Neuronal stem cell (in vitro differentiated cells): ENCODE results near the gene C19orf53.

Experiments
- DNase-seq: peaks from one replicate; pipeline ENCODE4 v3.0.0-alpha.2; 2013; ENCODE audit warnings: low spot score
- H2AFZ ChIP-seq: one replicate; pipeline ENCODE4 v1.6.1; 2013; ENCODE audit warnings: mild to moderate bottlenecking, low read length, inconsistent platforms
- H2AK5ac ChIP-seq: 2 replicates; pipeline ENCODE4 v1.6.1; 2013; ENCODE audit warnings: low read depth, mild to moderate bottlenecking, inconsistent platforms, low read length, moderate library complexity, mixed read lengths
- H2BK120ac ChIP-seq: 2 replicates; pipeline ENCODE4 v1.6.1; 2013; ENCODE audit warnings: low read depth, mild to moderate bottlenecking, inconsistent platforms, low read length, moderate library complexity, mixed read lengths
- H2BK12ac ChIP-seq: one replicate; pipeline ENCODE4 v1.6.1; 2013; ENCODE audit warnings: low read length, inconsistent platforms
- H2BK15ac ChIP-seq: 2 replicates; pipeline ENCODE4 v1.6.1; 2013; ENCODE audit warnings: mild to moderate bottlenecking, low read length, inconsistent platforms, mixed read lengths
- H2BK5ac ChIP-seq: one replicate; pipeline ENCODE4 v1.6.1; 2013; ENCODE audit warnings: inconsistent platforms, mild to moderate bottlenecking, low read length, moderate library complexity
- H3K14ac ChIP-seq: one replicate; pipeline ENCODE4 v1.6.1; 2013; ENCODE audit warnings: low read length, inconsistent platforms
- H3K18ac ChIP-seq: 2 replicates; pipeline ENCODE4 v1.6.1; 2013; ENCODE audit warnings: low read length, inconsistent platforms
- H3K23ac ChIP-seq: 2 replicates; pipeline ENCODE4 v1.6.1; 2013; ENCODE audit warnings: low read depth, mild to moderate bottlenecking, mixed read lengths, low read length, inconsistent platforms; ENCODE audit not compliant: poor library complexity
- H3K27ac ChIP-seq: replicated peaks from 3 replicates; pipeline ENCODE4 v1.5.1; 2013; ENCODE audit warnings: low read length, inconsistent platforms
- H3K27me3 ChIP-seq, 3 experiments: 2 replicates each; pipeline ENCODE4 v1.6.1; 2013; ENCODE audit warnings: low read length in 3 of 3, mild to moderate bottlenecking in 2 of 3, inconsistent platforms in 1 of 3, low read depth in 1 of 3, mixed read lengths in 1 of 3, moderate library complexity in 1 of 3; ENCODE audit not compliant: control insufficient read depth in 3 of 3, insufficient read depth in 3 of 3
- H3K36me3 ChIP-seq, 2 donors: replicated peaks in 1 of 2; 2 replicates each; pipeline ENCODE4 v1.6.1; 2013; ENCODE audit warnings: low read length in 2 of 2; ENCODE audit not compliant: control insufficient read depth in 2 of 2, insufficient read depth in 2 of 2
- H3K4ac ChIP-seq: 2 replicates; pipeline ENCODE4 v1.6.1; 2013; ENCODE audit warnings: inconsistent platforms, mild to moderate bottlenecking, low read length, moderate library complexity
- H3K4me1 ChIP-seq, 2 donors: 1 replicate in 1 of 2; 2 replicates in 1 of 2; pipeline ENCODE4 v1.6.1; 2013; ENCODE audit warnings: low read length in 2 of 2, low read depth in 1 of 2; ENCODE audit not compliant: control insufficient read depth in 2 of 2, insufficient read depth in 1 of 2
- H3K4me2 ChIP-seq: one replicate; pipeline ENCODE4 v1.6.1; 2013; ENCODE audit warnings: mild to moderate bottlenecking, low read length, inconsistent platforms; ENCODE audit not compliant: insufficient read depth, poor library complexity, severe bottlenecking
- H3K4me3 ChIP-seq, 2 donors: 2 replicates each; pipeline ENCODE4 v1.5.1; 2013; ENCODE audit warnings: low read length in 2 of 2, mild to moderate bottlenecking in 2 of 2, inconsistent platforms in 1 of 2, moderate library complexity in 1 of 2
- H3K79me1 ChIP-seq: one replicate; pipeline ENCODE4 v1.6.1; 2013; ENCODE audit warnings: low read depth, mild to moderate bottlenecking, inconsistent platforms, low read length, moderate library complexity
- H3K9ac ChIP-seq: one replicate; pipeline ENCODE4 v1.6.1; 2013; ENCODE audit warnings: mild to moderate bottlenecking, low read depth, low read length, inconsistent platforms; ENCODE audit not compliant: poor library complexity
- H3K9me3 ChIP-seq, 2 donors: replicated peaks in 1 of 2; 2 replicates each; pipeline versions ENCODE3 to v1.6.1; 2013; ENCODE audit warnings: low read length in 2 of 2, mild to moderate bottlenecking in 2 of 2, inconsistent platforms in 1 of 2, low read depth in 1 of 2, mixed read lengths in 1 of 2, moderate library complexity in 1 of 2; ENCODE audit not compliant: control insufficient read depth in 2 of 2, insufficient read depth in 1 of 2
- H4K8ac ChIP-seq: one replicate; pipeline ENCODE4 v1.6.1; 2013; ENCODE audit warnings: low read depth, mild to moderate bottlenecking, inconsistent platforms, low read length, moderate library complexity
- H4K91ac ChIP-seq: one replicate; pipeline ENCODE4 v1.6.1; 2013; ENCODE audit warnings: low read length, low read depth, mild to moderate bottlenecking, inconsistent platforms; ENCODE audit not compliant: poor library complexity
- WGBS, 2 donors: extraction: QIAGEN DNeasy Blood & Tissue Kit; methylation state at CpG; one replicate each; pipeline ENCODE4 v1.1.7; 2013; ENCODE audit warnings: missing lambda C conversion rate in 2 of 2, mixed read lengths in 1 of 2; ENCODE audit not compliant: insufficient read length in 2 of 2, insufficient replicate concordance in 1 of 2; ENCODE audit errors: extremely low coverage in 2 of 2; 5-methylcytosine and 5-hydroxymethylcytosine counted together

C19orf53 gene

DNA sequence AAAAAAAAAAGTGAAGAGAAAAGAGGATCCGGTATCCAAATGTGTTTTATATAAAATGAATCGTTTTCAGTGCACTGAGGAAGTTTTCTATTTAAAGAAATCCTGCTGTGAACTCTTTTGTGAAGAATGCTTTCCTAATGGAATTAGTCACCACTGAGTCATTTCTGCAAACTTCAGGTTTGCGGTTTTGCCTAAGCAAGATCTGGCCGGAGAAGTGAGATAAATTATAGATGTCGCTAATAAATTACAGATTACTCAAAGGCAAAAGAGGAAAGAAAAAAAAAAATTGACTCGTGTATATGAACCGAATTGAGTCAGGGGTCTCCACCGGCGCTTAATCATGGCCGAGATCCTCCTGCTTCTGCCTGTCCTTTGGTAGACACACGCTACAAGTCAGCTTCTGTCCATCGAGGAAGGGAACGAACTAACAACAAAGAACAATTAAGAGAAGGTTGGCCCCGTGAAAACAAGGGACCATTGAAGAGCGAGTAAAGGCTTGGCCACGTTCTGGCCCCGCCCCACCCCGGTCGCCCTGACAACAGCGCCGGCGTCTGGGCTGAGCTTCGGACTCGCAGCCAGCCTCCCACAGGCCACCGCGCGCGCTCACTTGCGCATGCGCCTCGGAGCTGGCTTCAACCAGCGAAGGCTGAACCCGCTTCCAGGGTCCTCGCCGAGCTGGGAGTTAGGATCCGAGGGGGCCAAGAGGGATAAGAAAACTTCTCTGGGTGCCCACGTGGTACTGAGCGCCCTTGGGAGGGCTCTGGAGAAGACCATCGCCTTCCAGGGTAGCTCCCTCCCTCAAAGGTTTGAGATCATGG is 42.9 kb upstream of the C19orf53 start:
- Histone ChIP-seq H3K4me2 (peak overlapping the region; percentile 79), H3K9me3 (no peaks in the 10 kb centered on the region), H3K18ac (no peak overlapping the region), H4K8ac (no peak overlapping the region), H3K36me3 (peaks cover 0 to 21% of the 10 kb centered on the region in 2 donors), H2AFZ (peak overlapping the region; percentile 87), H3K27ac (peak overlapping the region; percentile 85), H2BK5ac (no peak overlapping the region), H2BK120ac (no peak overlapping the region), H3K4ac (no peak overlapping the region), H3K4me3 (peak overlapping the region; percentile 74 to 84), H3K23ac (no peak overlapping the region), H2AK5ac (no peak overlapping the region), H3K79me1 (no peaks in the 10 kb centered on the region), H3K4me1 (peaks cover 3 to 5% of the 10 kb centered on the region in 2 donors), H3K14ac (no peak overlapping the region), H4K91ac (no peak overlapping the region), H3K9ac (peak overlapping the region; percentile 94), H2BK15ac (no peak overlapping the region), H2BK12ac (no peak overlapping the region), H3K27me3 (no peaks in the 10 kb centered on the region)
- peak; percentile 93 for DNase-seq
- no CpG with 5 or more reads among the region's 39 CpGs for WGBS, 2 donors

DNA sequence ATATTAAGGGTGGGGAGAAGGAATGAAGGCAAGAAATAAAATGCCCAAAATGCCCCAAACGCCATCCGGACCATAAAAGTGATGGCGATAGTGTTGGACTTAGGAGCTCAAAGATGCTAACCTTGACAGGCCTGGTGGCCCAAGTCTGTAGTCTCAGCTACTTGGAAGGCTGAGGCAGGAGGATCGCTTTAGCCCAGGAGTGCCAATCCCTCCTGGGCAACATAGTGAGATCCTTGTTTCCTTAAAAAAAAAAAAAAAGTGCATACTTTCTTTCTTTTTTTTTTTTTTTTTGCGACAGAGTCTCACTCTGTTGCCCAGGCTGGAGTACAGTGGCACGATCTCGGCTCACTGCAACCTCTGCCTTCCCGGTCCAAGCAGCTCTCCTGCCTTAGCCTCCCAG is 41.9 kb upstream of the C19orf53 start:
- Histone ChIP-seq H3K4me1 (peaks cover 3 to 5% of the 10 kb centered on the region in 2 donors), H3K14ac (no peak overlapping the region), H3K79me1 (no peaks in the 10 kb centered on the region), H4K8ac (no peak overlapping the region), H2BK15ac (no peak overlapping the region), H3K9ac (no peak overlapping the region), H3K4ac (no peak overlapping the region), H2AFZ (no peak overlapping the region), H3K4me3 (peak overlapping the region in 1 of 2 donors; percentile 74), H3K9me3 (no peaks in the 10 kb centered on the region), H2BK12ac (no peak overlapping the region), H3K27ac (no peak overlapping the region), H3K36me3 (peaks cover 0 to 30% of the 10 kb centered on the region in 2 donors), H4K91ac (no peak overlapping the region), H2BK120ac (no peak overlapping the region), H3K27me3 (no peaks in the 10 kb centered on the region), H2AK5ac (no peak overlapping the region), H3K23ac (no peak overlapping the region), H2BK5ac (no peak overlapping the region), H3K18ac (no peak overlapping the region), H3K4me2 (peak overlapping the region; percentile 79)
- WGBS, 2 donors, result no CpG with 5 or more reads among the region's 8 CpGs
- no peak for DNase-seq

DNA sequence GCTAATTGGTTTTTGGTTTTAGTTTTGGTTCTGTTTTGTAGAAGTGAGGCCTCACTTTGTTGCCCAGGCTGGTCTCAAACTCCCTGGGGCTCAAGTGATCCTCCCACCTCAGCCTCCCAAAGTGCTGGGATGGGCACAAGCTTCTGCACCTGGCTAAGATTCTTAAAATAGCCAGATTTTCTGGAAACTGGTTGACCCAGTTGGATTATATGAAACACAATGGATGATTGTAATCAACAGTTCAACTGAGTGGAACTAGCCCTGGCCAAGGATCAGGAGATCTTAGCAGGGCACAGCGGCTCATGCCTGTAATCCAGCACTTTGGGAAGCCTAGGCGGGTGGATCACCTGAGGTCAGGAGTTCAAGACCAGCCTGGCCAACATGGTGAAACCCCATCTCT is 39.5 kb upstream of the C19orf53 start:
- no peak overlapping the region for H3K4ac ChIP-seq
- no peak overlapping the region for H3K18ac ChIP-seq
- peaks cover 3 to 5% of the 10 kb centered on the region in 2 donors for H3K4me1 ChIP-seq
- H2BK5ac ChIP-seq, result no peak overlapping the region
- no peak overlapping the region for H3K4me2 ChIP-seq
- no peaks in the 10 kb centered on the region for H3K79me1 ChIP-seq
- H3K36me3 ChIP-seq, result peaks cover 0 to 46% of the 10 kb centered on the region in 2 donors
- H3K27ac ChIP-seq, result no peak overlapping the region
- no peaks in the 10 kb centered on the region for H3K27me3 ChIP-seq
- H2BK120ac ChIP-seq, result no peak overlapping the region
- H2BK15ac ChIP-seq, result no peak overlapping the region
- no peak overlapping the region for H2AFZ ChIP-seq
- no peak overlapping the region for H3K14ac ChIP-seq
- no peak overlapping the region for H4K91ac ChIP-seq
- no peak overlapping the region for H3K4me3 ChIP-seq
- H3K9me3 ChIP-seq, result no peaks in the 10 kb centered on the region
- no peak overlapping the region for H3K9ac ChIP-seq
- no peak overlapping the region for H4K8ac ChIP-seq
- WGBS, 2 donors, result no CpG with 5 or more reads among the region's 2 CpGs
- H3K23ac ChIP-seq, result no peak overlapping the region
- DNase-seq, result no peak
- no peak overlapping the region for H2AK5ac ChIP-seq
- no peak overlapping the region for H2BK12ac ChIP-seq

DNA sequence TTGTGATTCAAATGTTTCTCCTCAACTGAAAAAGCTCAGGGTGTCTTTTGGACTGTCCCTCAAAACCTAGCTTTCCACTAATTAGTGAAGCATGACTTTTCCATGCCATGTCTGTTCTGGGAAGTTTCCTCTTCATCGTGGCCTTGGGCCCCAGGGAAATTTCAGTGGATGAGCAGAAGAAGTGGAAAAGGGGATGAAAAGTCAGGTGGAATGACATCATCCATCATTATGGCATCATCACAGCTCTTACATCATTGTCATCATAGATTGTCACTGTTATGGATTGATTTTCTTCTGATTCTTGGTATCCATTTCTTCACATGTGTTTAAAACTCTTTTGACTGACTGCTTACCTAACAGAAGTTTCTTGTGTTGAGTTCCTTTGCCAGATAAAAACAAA is 36.2 kb upstream of the C19orf53 start:
- Histone ChIP-seq H2AFZ (no peak overlapping the region), H2BK15ac (no peak overlapping the region), H3K23ac (no peak overlapping the region), H3K27me3 (no peaks in the 10 kb centered on the region), H3K4me1 (no peaks in the 10 kb centered on the region), H3K18ac (no peak overlapping the region), H3K4me2 (no peak overlapping the region), H2BK5ac (no peak overlapping the region), H3K79me1 (no peaks in the 10 kb centered on the region), H3K36me3 (peaks cover 0 to 60% of the 10 kb centered on the region in 2 donors), H3K9ac (no peak overlapping the region), H4K8ac (no peak overlapping the region), H3K14ac (no peak overlapping the region), H2BK12ac (no peak overlapping the region), H3K9me3 (peaks cover 0 to 2% of the 10 kb centered on the region in 2 donors), H3K4me3 (no peak overlapping the region), H2BK120ac (no peak overlapping the region), H3K27ac (no peak overlapping the region), H4K91ac (no peak overlapping the region), H3K4ac (no peak overlapping the region), H2AK5ac (no peak overlapping the region)
- WGBS, 2 donors, result no CpG with 5 or more reads among the region's 1 CpG
- DNase-seq, result no peak
